T-cell (primary cell): Measurements from ENCODE around the gene ZDHHC5. TPM values are rescaled to one million over a fixed set of nuclear protein-coding genes. Genes with fewer than 3 reads are reported as not detected.

Experiments
- ATAC-seq, 4 experiments: fragments of 200-7000 bp in 3 of 4; fragments of 150-1000 bp in 1 of 4; cut with Tn5 transposase; replicated peaks in 1 of 4; 1 replicate in 3 of 4; 2 replicates in 1 of 4; pipeline ENCODE4 v1.10.0; 2021; ENCODE audit warnings: moderate library complexity in 3 of 4, mild to moderate bottlenecking in 2 of 4, moderate number of reproducible peaks in 1 of 4
- CTCF ChIA-PET, 2 donors: fragments of 300-600 bp; sonication (Branson Sonifier 250); formaldehyde crosslinking; loops; one replicate each; lab custom pipeline; 2022; ENCODE audit warnings: antibody characterized with exemption in 2 of 2; lab: Charles Lee
- POLR2A ChIA-PET, 2 donors: fragments of 300-600 bp; sonication (Branson Sonifier 250); formaldehyde crosslinking; loops; one replicate each; lab custom pipeline; 2022; ENCODE audit warnings: antibody characterized with exemption in 2 of 2; lab: Charles Lee
- DNase-seq, 35 experiments: peaks; one replicate each; pipeline versions ENCODE4 v3.0.0 to v3.0.0-alpha.2; 2013 to 2023
- H3K27ac ChIP-seq: one replicate; pipeline ENCODE4 v1.5.1; 2013; ENCODE audit warnings: low read length
- H3K27me3 ChIP-seq, 2 experiments: replicated peaks in 1 of 2; 1 replicate in 1 of 2; 2 replicates in 1 of 2; pipeline versions ENCODE4 v1.6.1 to v1.7.0; 2013; ENCODE audit warnings: low read length in 1 of 2, mixed read lengths in 1 of 2; ENCODE audit not compliant: control insufficient read depth in 2 of 2, insufficient read depth in 2 of 2; ENCODE audit errors: extremely low read depth in 1 of 2
- H3K36me3 ChIP-seq, 2 donors: 1 replicate in 1 of 2; 2 replicates in 1 of 2; pipeline versions ENCODE4 v1.6.1 to v1.7.0; 2013; ENCODE audit warnings: low read length in 1 of 2; ENCODE audit not compliant: control insufficient read depth in 2 of 2, insufficient read depth in 1 of 2; ENCODE audit errors: extremely low read depth in 1 of 2
- H3K4me1 ChIP-seq, 2 experiments: 1 replicate in 1 of 2; 2 replicates in 1 of 2; pipeline versions ENCODE4 v1.6.1 to v1.7.0; 2013; ENCODE audit warnings: low read length in 2 of 2, mixed read lengths in 1 of 2; ENCODE audit not compliant: insufficient read depth in 2 of 2, control insufficient read depth in 1 of 2; ENCODE audit errors: extremely low read depth in 1 of 2
- H3K4me3 ChIP-seq, 2 donors: 1 replicate in 1 of 2; 2 replicates in 1 of 2; pipeline versions ENCODE4 v1.5.1 to v1.7.0; 2013; ENCODE audit warnings: mild to moderate bottlenecking in 2 of 2, low read length in 1 of 2, moderate library complexity in 1 of 2; ENCODE audit not compliant: control insufficient read depth in 1 of 2; ENCODE audit errors: extremely low read depth in 1 of 2
- H3K9me3 ChIP-seq: 2 replicates; pipeline ENCODE4 v1.7.0; 2013
- H3K27ac Mint-ChIP-seq, 2 donors: one replicate each; pipeline ENCODE4 v1.8.0; 2020 to 2021; ENCODE audit warnings: mild to moderate bottlenecking in 2 of 2, mixed read lengths in 2 of 2
- H3K27me3 Mint-ChIP-seq, 2 donors: one replicate each; pipeline ENCODE4 v1.8.0; 2021 to 2022; ENCODE audit warnings: mixed read lengths in 2 of 2
- H3K36me3 Mint-ChIP-seq: one replicate; pipeline ENCODE4 v1.8.0; 2021; ENCODE audit warnings: mixed read lengths
- H3K4me1 Mint-ChIP-seq, 3 donors: one replicate each; pipeline ENCODE4 v1.8.0; 2020 to 2022; ENCODE audit warnings: mixed read lengths in 3 of 3, mild to moderate bottlenecking in 1 of 3
- H3K4me3 Mint-ChIP-seq, 3 donors: one replicate each; pipeline ENCODE4 v1.8.0; 2020 to 2022; ENCODE audit warnings: mild to moderate bottlenecking in 3 of 3, mixed read lengths in 3 of 3, moderate library complexity in 3 of 3
- H3K9me3 Mint-ChIP-seq, 3 donors: one replicate each; pipeline ENCODE4 v1.8.0; 2020 to 2022; ENCODE audit warnings: mixed read lengths in 3 of 3
- WGBS: methylation state at CpG from one replicate; pipeline ENCODE4 v1.1.5; 2013; ENCODE audit warnings: missing lambda C conversion rate; ENCODE audit not compliant: insufficient coverage; 5-methylcytosine and 5-hydroxymethylcytosine counted together
- total RNA-seq, 35 experiments: library from RNA in 6 of 35; stranded (reverse) in 6 of 35; fragments of 120-200 nt in 1 of 35; gene quantifications; one replicate each; pipeline versions ENCODE4 v1.2.1 to v1.2.4 and lab custom pipeline; 2013 to 2026

Gene ZDHHC5
- total RNA-seq, 5 donors from 2014 or later (not counting 1 experiment from before 2014, with no cell fraction given), result 57.3 to 67.2 (median 60.7) TPM

- Histone ChIP-seq H3K4me1 (no peaks in the 10 kb centered on the region), H3K27ac (no peak overlapping the region), H3K9me3 (no peaks in the 10 kb centered on the region), H3K4me3 (no peak overlapping the region), H3K27me3 (peaks cover 0 to 6% of the 10 kb centered on the region in 2 experiments), H3K36me3 (no peaks in the 10 kb centered on the region)
- Mint-ChIP-seq H3K36me3 (no peaks in the 10 kb centered on the region), H3K9me3 (no peaks in the 10 kb centered on the region), H3K27ac (no peak overlapping the region), H3K4me1 (no peaks in the 10 kb centered on the region), H3K27me3 (peaks cover 5 to 7% of the 10 kb centered on the region in 2 donors), H3K4me3 (no peak overlapping the region)
- CTCF ChIA-PET, result interaction anchor here (0.5 to 1.3 kb wide), 4 partner anchors 12 to 133 kb away, joined by 4 to 5 read pairs (median 5); no protein-coding TSS in a partner anchor
- ATAC-seq (no peak), DNase-seq (no peak)
- POLR2A ChIA-PET, result interaction anchor here in 1 of 2 donors (0.6 kb wide), 1 partner anchor 167 kb away, joined by 4 read pairs; no protein-coding TSS in a partner anchor
- WGBS, result no CpG with 5 or more reads among the region's 1 CpG
Observed at GRCh38 chr11:57626895-57627294, 41.0 kb upstream of the ZDHHC5 start.

GRCh38 chr11:57630171-57630570 lies 37.7 kb upstream of the ZDHHC5 start:
- Histone ChIP-seq H3K36me3 (no peaks in the 10 kb centered on the region), H3K9me3 (no peaks in the 10 kb centered on the region), H3K27me3 (peaks cover 0 to 16% of the 10 kb centered on the region in 2 experiments), H3K27ac (no peak overlapping the region), H3K4me3 (no peak overlapping the region), H3K4me1 (no peaks in the 10 kb centered on the region)
- Mint-ChIP-seq H3K4me3 (no peak overlapping the region), H3K27ac (no peak overlapping the region), H3K27me3 (peaks cover 6 to 22% of the 10 kb centered on the region in 2 donors), H3K4me1 (no peaks in the 10 kb centered on the region), H3K36me3 (no peaks in the 10 kb centered on the region), H3K9me3 (no peaks in the 10 kb centered on the region)
- ChIA-PET CTCF (interaction anchor here in 1 of 2 donors (2.0 kb wide), 1 partner anchor 11 kb away, joined by 6 read pairs; no protein-coding TSS in a partner anchor), POLR2A (interaction anchor here in 1 of 2 donors (0.6 kb wide), 1 partner anchor 29 kb away, joined by 3 read pairs; no protein-coding TSS in a partner anchor)
- ATAC-seq (no peak), DNase-seq (no peak)
- WGBS, result 83% methylated on average over 2 of the region's 2 CpGs

DNA sequence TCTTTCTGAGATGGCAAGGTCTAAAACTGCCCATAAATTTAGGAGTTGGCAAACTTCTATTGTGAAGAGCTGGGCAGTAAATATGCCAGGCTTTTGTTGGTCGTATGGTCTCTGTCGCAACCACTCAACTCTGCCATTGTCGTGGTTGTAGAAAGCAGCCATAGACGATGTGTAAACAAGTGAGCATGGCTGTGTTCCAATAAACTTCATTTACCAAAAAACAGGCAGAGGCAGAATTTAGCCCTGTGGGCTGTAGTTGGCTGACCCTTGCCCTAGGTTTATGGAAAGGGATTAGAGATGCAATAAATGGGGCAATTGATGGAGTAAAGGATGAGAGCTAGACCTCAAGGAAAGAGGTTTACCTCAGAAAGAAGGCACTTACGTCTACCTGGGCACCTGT lies 35.8 kb upstream of the ZDHHC5 start:
- ATAC-seq, result no peak
- CTCF ChIA-PET, result interaction anchor here (0.6 to 1.7 kb wide), 3 partner anchors 12 to 15 kb away, joined by 3 to 8 read pairs (median 4); no protein-coding TSS in a partner anchor
- no peaks in the 10 kb centered on the region for H3K4me1 ChIP-seq
- H3K27me3 Mint-ChIP-seq, result peaks cover 6 to 32% of the 10 kb centered on the region in 2 donors
- no CpG with 5 or more reads among the region's 5 CpGs for WGBS
- no peak overlapping the region for H3K27ac ChIP-seq
- H3K27me3 ChIP-seq, result peaks cover 0 to 20% of the 10 kb centered on the region in 2 experiments
- no peak overlapping the region for H3K4me3 ChIP-seq
- no peak for DNase-seq
- no peaks in the 10 kb centered on the region for H3K36me3 ChIP-seq
- no peak overlapping the region for H3K4me3 Mint-ChIP-seq
- H3K36me3 Mint-ChIP-seq, result no peaks in the 10 kb centered on the region
- H3K4me1 Mint-ChIP-seq, result no peaks in the 10 kb centered on the region
- POLR2A ChIA-PET, result no interaction called here
- H3K9me3 ChIP-seq, result no peaks in the 10 kb centered on the region
- no peak overlapping the region for H3K27ac Mint-ChIP-seq
- no peaks in the 10 kb centered on the region for H3K9me3 Mint-ChIP-seq

DNA sequence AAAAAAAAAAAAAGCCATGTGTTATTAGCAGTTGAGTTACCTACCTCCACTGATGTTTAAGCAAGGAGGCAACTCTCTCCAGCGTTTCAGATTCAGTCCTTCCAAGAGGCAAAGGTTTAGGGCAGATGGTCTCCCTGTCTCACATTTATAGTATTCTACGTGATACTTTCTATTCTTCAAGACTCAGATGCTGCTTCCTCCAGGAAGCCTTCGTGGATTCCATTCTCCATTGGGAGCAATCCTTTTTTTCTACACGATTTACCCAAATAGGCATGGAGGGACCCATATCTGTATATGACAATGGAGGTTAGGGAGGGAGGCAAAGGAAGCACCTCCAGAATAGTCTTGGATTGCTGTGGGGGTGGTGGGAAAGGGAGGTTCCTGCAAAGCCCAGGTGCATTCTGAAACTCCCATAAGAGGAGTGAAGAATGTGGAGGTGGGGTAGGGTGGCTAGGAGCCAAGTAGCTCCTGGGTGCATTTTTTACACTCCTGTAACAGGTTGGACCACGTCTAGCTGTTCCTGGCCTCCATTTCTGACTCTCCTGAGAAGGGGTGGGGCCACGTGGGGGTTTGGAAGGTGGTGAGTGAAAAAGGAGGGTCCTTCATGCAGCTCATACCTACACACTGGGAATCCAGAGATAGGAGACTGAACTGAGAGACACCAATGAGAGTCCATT lies 34.4 kb upstream of the ZDHHC5 start:
- ATAC-seq (no peak), DNase-seq (no peak)
- Mint-ChIP-seq H3K27me3 (peaks cover 9 to 43% of the 10 kb centered on the region in 2 donors), H3K9me3 (no peaks in the 10 kb centered on the region), H3K4me3 (no peak overlapping the region), H3K36me3 (no peaks in the 10 kb centered on the region), H3K27ac (no peak overlapping the region), H3K4me1 (peaks cover 4 to 8% (median 6%) of the 10 kb centered on the region in 3 donors)
- POLR2A ChIA-PET, result no interaction called here
- Histone ChIP-seq H3K27ac (no peak overlapping the region), H3K4me1 (peaks cover 0 to 12% of the 10 kb centered on the region in 2 experiments), H3K9me3 (no peaks in the 10 kb centered on the region), H3K36me3 (no peaks in the 10 kb centered on the region), H3K27me3 (peaks cover 0 to 34% of the 10 kb centered on the region in 2 experiments), H3K4me3 (no peak overlapping the region)
- CTCF ChIA-PET, result interaction anchor here in 1 of 2 donors (1.6 kb wide), 1 partner anchor 11 kb away, joined by 16 read pairs; no protein-coding TSS in a partner anchor
- 100% methylated on average over 1 of the region's 6 CpGs for WGBS

DNA sequence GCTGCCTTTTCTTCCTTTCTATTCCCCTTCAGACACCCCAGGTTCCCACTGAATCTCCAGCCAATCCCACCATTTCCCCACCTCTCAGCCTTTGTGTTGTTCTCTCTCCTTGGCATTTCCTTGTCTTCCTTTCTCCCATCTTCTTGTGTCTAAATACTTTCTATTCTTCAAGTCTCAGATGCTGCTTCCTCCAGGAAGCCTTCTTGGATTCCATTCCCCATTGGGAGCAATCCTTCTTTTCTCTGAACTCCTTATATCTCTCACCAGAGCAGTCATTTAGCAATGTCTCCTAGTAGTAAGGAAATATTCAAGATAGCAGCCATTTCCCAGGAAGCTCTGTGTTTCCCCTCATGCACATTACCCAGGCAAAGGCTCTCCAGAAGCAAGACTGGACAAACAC lies 33.6 kb upstream of the ZDHHC5 start:
- no peaks in the 10 kb centered on the region for H3K9me3 ChIP-seq
- no peak overlapping the region for H3K4me3 ChIP-seq
- H3K9me3 Mint-ChIP-seq, result no peaks in the 10 kb centered on the region
- H3K27ac ChIP-seq, result no peak overlapping the region
- no peaks in the 10 kb centered on the region for H3K36me3 Mint-ChIP-seq
- peaks cover 0 to 20% of the 10 kb centered on the region in 2 experiments for H3K4me1 ChIP-seq
- H3K27me3 ChIP-seq, result peaks cover 0 to 41% of the 10 kb centered on the region in 2 experiments
- ChIA-PET CTCF (interaction anchor here (1.0 to 1.6 kb wide), 3 partner anchors 10 to 141 kb away, joined by 3 to 16 read pairs (median 8); no protein-coding TSS in a partner anchor), POLR2A (interaction anchor here in 1 of 2 donors (0.6 kb wide), 1 partner anchor 168 kb away, joined by 9 read pairs; no protein-coding TSS in a partner anchor)
- no peak for ATAC-seq
- peaks cover 9 to 49% of the 10 kb centered on the region in 2 donors for H3K27me3 Mint-ChIP-seq
- peaks cover 9 to 16% (median 12%) of the 10 kb centered on the region in 3 donors for H3K4me1 Mint-ChIP-seq
- DNase-seq, result no peak
- no peaks in the 10 kb centered on the region for H3K36me3 ChIP-seq
- H3K4me3 Mint-ChIP-seq, result no peak overlapping the region
- H3K27ac Mint-ChIP-seq, result no peak overlapping the region

- Mint-ChIP-seq H3K36me3 (no peaks in the 10 kb centered on the region), H3K27ac (no peak overlapping the region), H3K9me3 (no peaks in the 10 kb centered on the region), H3K4me1 (peaks cover 11 to 19% (median 18%) of the 10 kb centered on the region in 3 donors), H3K27me3 (peaks cover 9 to 49% of the 10 kb centered on the region in 2 donors), H3K4me3 (no peak overlapping the region)
- ChIA-PET CTCF (interaction anchor here (0.6 to 1.6 kb wide), 6 partner anchors 9 to 1428 kb away, joined by 3 to 16 read pairs (median 4); no protein-coding TSS in a partner anchor), POLR2A (no interaction called here)
- Histone ChIP-seq H3K36me3 (no peaks in the 10 kb centered on the region), H3K27ac (no peak overlapping the region), H3K4me3 (no peak overlapping the region), H3K4me1 (peaks cover 8 to 26% of the 10 kb centered on the region in 2 experiments), H3K9me3 (no peaks in the 10 kb centered on the region), H3K27me3 (peaks cover 0 to 50% of the 10 kb centered on the region in 2 experiments)
- ATAC-seq, result no peak
- 96% methylated on average over 4 of the region's 8 CpGs for WGBS
- DNase-seq, result no peak
Observed at GRCh38 chr11:57635246-57635645, 32.7 kb upstream of the ZDHHC5 start.
